Adrenal gland (tissue), 12 donors: ENCODE results near the gene SECTM1. TPM values are rescaled to one million over a fixed set of nuclear protein-coding genes. Genes with fewer than 3 reads are reported as not detected.

Experiments used
- DNase-seq, 7 donors: peaks; one replicate each; pipeline ENCODE4 v3.0.0-alpha.2; 2019 to 2020
- H3K27ac ChIP-seq, 5 donors: fragments of 200-600 bp; sonication (generic) in 4 of 5; 1 replicate in 3 of 5; 2 replicates in 2 of 5; pipeline versions ENCODE4 v1.5.1 to v1.8.0; 2016 to 2020; ENCODE audit warnings: mild to moderate bottlenecking in 1 of 5
- H3K27me3 ChIP-seq: fragments of 200-600 bp; 2 replicates; pipeline ENCODE4 v1.8.0; 2021
- H3K36me3 ChIP-seq, 2 donors: fragments of 200-600 bp; replicated peaks in 1 of 2; 1 replicate in 1 of 2; 2 replicates in 1 of 2; pipeline versions ENCODE4 v1.5.1 to v1.8.0; 2018 to 2022
- H3K4me1 ChIP-seq, 2 donors: fragments of 200-600 bp; replicated peaks in 1 of 2; 1 replicate in 1 of 2; 2 replicates in 1 of 2; pipeline versions ENCODE4 v1.5.1 to v1.8.0; 2018 to 2021
- H3K4me3 ChIP-seq, 4 donors: fragments of 200-600 bp; sonication (generic) in 3 of 4; one replicate each; pipeline ENCODE4 v1.5.1; 2016 to 2018
- H3K9me3 ChIP-seq, 3 donors: fragments of 200-600 bp; sonication (generic) in 1 of 3; replicated peaks in 1 of 3; 1 replicate in 2 of 3; 2 replicates in 1 of 3; pipeline versions ENCODE4 v1.5.1 to v1.8.0; 2016 to 2021
- CTCF ChIP-seq, 6 experiments: fragments of 450-650 bp in 4 of 6; fragments of 200-600 bp in 2 of 6; sonication (generic) in 1 of 6; IDR thresholded peaks; 1 replicate in 5 of 6; 2 replicates in 1 of 6; pipeline versions ENCODE4 v1.5.1 to v1.8.0; 2016 to 2021; ENCODE audit warnings: antibody characterized with exemption in 6 of 6, mild to moderate bottlenecking in 2 of 6, moderate library complexity in 1 of 6
- POLR2A ChIP-seq, 2 donors: fragments of 450-650 bp; IDR thresholded peaks; one replicate each; pipeline ENCODE4 v1.6.1; 2017; ENCODE audit warnings: antibody characterized with exemption in 2 of 2, mild to moderate bottlenecking in 2 of 2, moderate library complexity in 1 of 2
- WGBS, 4 donors: extraction: QIAGEN DNeasy Blood & Tissue Kit in 2 of 4; methylation state at CpG; one replicate each; pipeline versions ENCODE4 v1.1.5 to v1.1.7; 2013 to 2017; 5-methylcytosine and 5-hydroxymethylcytosine counted together
- intact Hi-C, 2 donors: fragments of 100-400 bp; cut with DNase I; formaldehyde crosslinking; loops; one replicate each; pipeline versions ENCODE4 v1.14.1 to v1.15.0; 2022 to 2023
- polyA plus RNA-seq, 3 donors: library from polyadenylated mRNA; stranded (reverse); fragments of 200-250 nt in 2 of 3; fragments of 350-450 nt in 1 of 3; fragmentation: Illumina TruSeq in 1 of 3; extraction: RNeasy Lipid Tissue Mini Kit (QIAGEN cat#74804) in 1 of 3; gene quantifications; one replicate each; pipeline ENCODE4 v1.2.3, GENCODE V29; 2013 to 2014
- total RNA-seq, 9 donors: library from RNA; depleted of rRNA in 4 of 9; stranded (reverse); fragments of >200 nt in 4 of 9; fragments of 120-200 nt in 1 of 9; fragmentation: NEBNext Ultra II Directional in 1 of 9; extraction: Animal tissue kit (Norgen Biotek cat#: 25700) in 1 of 9; gene quantifications; one replicate each; pipeline versions ENCODE4 v1.1.0 to v1.2.4, GENCODE V29; 2013 to 2023
- donor health status: healthy with polysubstance abuse.
- donor health status: Bipolar disorder and iron deficiency.
- donor health status: DM: yes; HTN: yes; CAD: no.
- donor health status: DM: no; HTN: no; CAD: no.
- donor health status: DM: no; HTN: no; CAD: no.
- donor health status: DM: yes; HTN: yes; CAD: no.

Gene SECTM1
- total and polyA plus RNA-seq, 12 donors = 1.2 to 24.3 (median 5.9) TPM

- no peaks in the 10 kb centered on the region for H3K9me3 ChIP-seq
- H3K27me3 ChIP-seq = no peaks in the 10 kb centered on the region
- no peak for TF ChIP-seq POLR2A (IDR thresholded peaks at IDR 0.05)
- TF ChIP-seq CTCF (IDR thresholded peaks at IDR 0.05) = no peak
- DNase-seq = no peak
- no peak overlapping the region for H3K27ac ChIP-seq
- no peak overlapping the region for H3K4me3 ChIP-seq
- WGBS, 4 donors = 77 to 86% (median 81%) methylated on average over 13 to 28 of the region's 28 CpGs
- intact Hi-C loops = no loop called here
- no peaks in the 10 kb centered on the region for H3K36me3 ChIP-seq
- H3K4me1 ChIP-seq = peaks cover 0 to 5% of the 10 kb centered on the region in 2 donors
Measured at GRCh38 chr17:82328141-82328993, 5.2 kb downstream of the SECTM1 start.

GRCh38 chr17:82327757-82328140, 5.8 kb downstream of the SECTM1 start:
- H3K4me3 ChIP-seq = no peak overlapping the region
- TF ChIP-seq POLR2A (IDR thresholded peaks at IDR 0.05) (no peak), CTCF (IDR thresholded peaks at IDR 0.05) (no peak)
- intact Hi-C loops = no loop called here
- no peaks in the 10 kb centered on the region for H3K36me3 ChIP-seq
- H3K27ac ChIP-seq = no peak overlapping the region
- WGBS, 4 donors = 79 to 87% (median 80%) methylated on average over 12 to 16 of the region's 16 CpGs
- H3K9me3 ChIP-seq = no peaks in the 10 kb centered on the region
- H3K4me1 ChIP-seq = peaks cover 0 to 5% of the 10 kb centered on the region in 2 donors
- H3K27me3 ChIP-seq = no peaks in the 10 kb centered on the region
- DNase-seq = no peak

GRCh38 chr17:82327289-82327688, 6.3 kb downstream of the SECTM1 start:
- no peak for TF ChIP-seq POLR2A (IDR thresholded peaks at IDR 0.05)
- TF ChIP-seq CTCF (IDR thresholded peaks at IDR 0.05) = no peak
- no peak overlapping the region for H3K4me3 ChIP-seq
- no peaks in the 10 kb centered on the region for H3K9me3 ChIP-seq
- 55 to 84% (median 78%) methylated on average over 12 to 15 of the region's 15 CpGs for WGBS, 4 donors
- no peaks in the 10 kb centered on the region for H3K36me3 ChIP-seq
- H3K27me3 ChIP-seq = no peaks in the 10 kb centered on the region
- peaks cover 0 to 5% of the 10 kb centered on the region in 2 donors for H3K4me1 ChIP-seq
- intact Hi-C loops = no loop called here
- H3K27ac ChIP-seq = no peak overlapping the region
- no peak for DNase-seq

GRCh38 chr17:82325286-82326180, 8.0 kb downstream of the SECTM1 start:
- TF ChIP-seq CTCF (IDR thresholded peaks at IDR 0.05) (no peak), POLR2A (IDR thresholded peaks at IDR 0.05) (no peak)
- Histone ChIP-seq H3K4me3 (no peak overlapping the region), H3K36me3 (no peaks in the 10 kb centered on the region), H3K4me1 (peaks cover 0 to 5% of the 10 kb centered on the region in 2 donors), H3K27me3 (no peaks in the 10 kb centered on the region), H3K27ac (no peak overlapping the region), H3K9me3 (no peaks in the 10 kb centered on the region)
- WGBS, 4 donors = 73 to 88% (median 84%) methylated on average over 17 to 30 of the region's 30 CpGs
- intact Hi-C loops = no loop called here
- DNase-seq = no peak
